OCI-LY1 (cell line): ENCODE data around the gene TARS3.

Source experiments
- H2AFZ ChIP-seq: fragments of 200-600 bp; sonication (generic), shearing (Covaris generic); 2 replicates; pipeline ENCODE4 v1.6.0; 2014; ENCODE audit warnings: antibody characterized with exemption, mild to moderate bottlenecking, low read length
- H3F3A ChIP-seq: fragments of 200-600 bp; sonication (generic), shearing (Covaris generic); 2 replicates; pipeline ENCODE4 v1.6.0; 2014; ENCODE audit warnings: mild to moderate bottlenecking, antibody characterized with exemption, low read length, moderate library complexity; ENCODE audit not compliant: insufficient read depth
- H3K27ac ChIP-seq: fragments of 200-600 bp; sonication (generic); 2 replicates; pipeline ENCODE4 v1.5.1; 2014; ENCODE audit warnings: low read length, mixed run types, mild to moderate bottlenecking, low read depth; ENCODE audit not compliant: poor library complexity, severe bottlenecking
- H3K27me3 ChIP-seq: fragments of 200-600 bp; sonication (generic); 2 replicates; pipeline ENCODE4 v1.6.0; 2014; ENCODE audit warnings: antibody characterized with exemption, mild to moderate bottlenecking, low read length, moderate library complexity; ENCODE audit not compliant: insufficient read depth
- H3K36me3 ChIP-seq: fragments of 200-600 bp; sonication (generic); 2 replicates; pipeline ENCODE4 v1.6.1; 2014; ENCODE audit warnings: mild to moderate bottlenecking, antibody characterized with exemption, low read length, moderate library complexity, mixed read lengths; ENCODE audit not compliant: insufficient read depth
- H3K4me1 ChIP-seq: fragments of 200-600 bp; sonication (generic); 2 replicates; pipeline ENCODE4 v1.5.1; 2014; ENCODE audit warnings: mild to moderate bottlenecking, low read length, moderate library complexity; ENCODE audit not compliant: insufficient read depth, severe bottlenecking
- H3K4me2 ChIP-seq: fragments of 200-600 bp; sonication (generic), shearing (Covaris generic); 2 replicates; pipeline ENCODE4 v1.6.1; 2014; ENCODE audit warnings: low read length
- H3K4me3 ChIP-seq: fragments of 200-600 bp; sonication (generic); 2 replicates; pipeline ENCODE4 v1.5.1; 2014; ENCODE audit warnings: low read length, low read depth, mild to moderate bottlenecking, mixed read lengths; ENCODE audit not compliant: poor library complexity, severe bottlenecking
- H3K79me2 ChIP-seq: fragments of 200-600 bp; shearing (Covaris generic); 2 replicates; pipeline ENCODE4 v1.6.1; 2016; ENCODE audit warnings: mixed run types, low read length, mixed read lengths; ENCODE audit not compliant: insufficient read depth
- H3K9ac ChIP-seq: fragments of 200-600 bp; sonication (generic), shearing (Covaris generic); 2 replicates; pipeline ENCODE4 v1.6.1; 2014; ENCODE audit warnings: mild to moderate bottlenecking, low read length, mixed read lengths
- H3K9me2 ChIP-seq: fragments of 200-600 bp; sonication (generic), shearing (Covaris generic); 2 replicates; pipeline ENCODE4 v1.6.1; 2014; ENCODE audit warnings: low read depth, mild to moderate bottlenecking, low read length, mixed read lengths
- H3K9me3 ChIP-seq: fragments of 200-600 bp; shearing (Covaris generic); 2 replicates; pipeline ENCODE4 v1.6.1; 2014; ENCODE audit warnings: low read length, mixed read lengths
- H4K20me1 ChIP-seq: fragments of 200-600 bp; sonication (generic), shearing (Covaris generic); 2 replicates; pipeline ENCODE4 v1.6.0; 2016; ENCODE audit warnings: mild to moderate bottlenecking, low read length; ENCODE audit not compliant: insufficient read depth
- CTCF ChIP-seq: fragments of 200-600 bp; sonication (generic), shearing (Covaris generic); IDR thresholded peaks from 2 replicates; pipeline ENCODE4 v1.5.1; 2017; ENCODE audit warnings: mild to moderate bottlenecking, antibody characterized with exemption, low read length, moderate library complexity, mixed read lengths
- EZH2 ChIP-seq: fragments of 200-600 bp; sonication (generic), shearing (Covaris generic); IDR thresholded peaks from 2 replicates; pipeline ENCODE4 v1.8.0; 2017; ENCODE audit warnings: borderline replicate concordance, mixed run types, mild to moderate bottlenecking, antibody characterized with exemption, low read length, moderate library complexity, mixed read lengths

Gene TARS3

DNA sequence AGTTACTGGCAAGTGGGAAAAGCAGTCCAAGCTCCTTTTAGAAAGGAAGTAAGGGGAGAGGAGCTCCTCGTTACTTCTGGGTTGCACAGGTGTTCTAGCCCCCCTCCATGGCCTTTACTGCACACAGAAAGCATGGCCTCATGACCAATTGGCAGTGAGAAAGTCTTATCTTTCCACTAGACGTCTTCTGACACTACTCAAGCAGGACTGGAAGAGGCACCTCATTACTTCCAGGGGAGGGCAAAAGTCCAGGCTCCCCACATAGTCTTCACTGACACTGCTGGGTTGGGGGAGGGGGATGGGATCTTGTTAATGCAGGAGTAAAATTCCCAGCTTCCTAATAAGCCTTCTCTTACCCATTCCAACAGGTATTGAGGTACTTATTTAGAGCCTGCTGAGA lies 44.5 kb downstream of the TARS3 start:
- Histone ChIP-seq H3K9me2 (no peaks in the 10 kb centered on the region), H3F3A (no peaks in the 10 kb centered on the region), H3K9ac (no peak overlapping the region), H3K79me2 (no peaks in the 10 kb centered on the region), H2AFZ (no peak overlapping the region), H3K27ac (no peak overlapping the region), H3K36me3 (no peaks in the 10 kb centered on the region), H4K20me1 (no peaks in the 10 kb centered on the region), H3K9me3 (no peaks in the 10 kb centered on the region), H3K27me3 (no peaks in the 10 kb centered on the region), H3K4me3 (no peak overlapping the region), H3K4me2 (no peak overlapping the region), H3K4me1 (no peaks in the 10 kb centered on the region)
- no peak for TF ChIP-seq CTCF

DNA sequence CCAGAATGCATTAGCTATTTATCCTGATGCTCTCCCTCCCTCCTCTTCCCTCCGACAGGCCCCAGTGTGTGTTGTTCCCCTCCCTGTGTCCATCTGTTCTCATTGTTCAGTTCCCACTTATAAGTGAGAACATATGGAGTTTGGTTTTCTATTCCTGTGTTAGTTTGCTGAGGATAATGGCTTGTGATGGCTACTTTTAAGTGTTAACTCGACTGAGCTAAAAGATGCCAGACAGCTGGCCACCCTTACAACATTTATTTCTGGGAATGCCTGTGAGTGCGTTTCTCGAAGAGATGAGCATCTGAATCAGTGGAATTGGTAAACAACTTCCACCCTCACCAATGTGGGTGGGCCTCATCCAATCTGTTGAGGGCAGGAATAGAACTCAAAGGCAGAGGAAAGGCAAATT lies 47.3 kb downstream of the TARS3 start:
- H3K9me2 ChIP-seq, result no peaks in the 10 kb centered on the region
- no peak overlapping the region for H3K9ac ChIP-seq
- H3K36me3 ChIP-seq, result no peaks in the 10 kb centered on the region
- no peaks in the 10 kb centered on the region for H3K27me3 ChIP-seq
- H3K79me2 ChIP-seq, result no peaks in the 10 kb centered on the region
- no peak overlapping the region for H2AFZ ChIP-seq
- H4K20me1 ChIP-seq, result no peaks in the 10 kb centered on the region
- no peaks in the 10 kb centered on the region for H3K4me1 ChIP-seq
- no peak for TF ChIP-seq EZH2
- TF ChIP-seq CTCF, result no peak
- H3K4me3 ChIP-seq, result no peak overlapping the region
- H3F3A ChIP-seq, result no peaks in the 10 kb centered on the region
- no peak overlapping the region for H3K27ac ChIP-seq
- no peaks in the 10 kb centered on the region for H3K9me3 ChIP-seq
- no peak overlapping the region for H3K4me2 ChIP-seq

- Histone ChIP-seq H3K4me3 (no peak overlapping the region), H4K20me1 (no peaks in the 10 kb centered on the region), H3F3A (no peaks in the 10 kb centered on the region), H3K4me2 (no peak overlapping the region), H3K27me3 (no peaks in the 10 kb centered on the region), H3K4me1 (no peaks in the 10 kb centered on the region), H3K9ac (no peak overlapping the region), H3K36me3 (no peaks in the 10 kb centered on the region), H3K27ac (no peak overlapping the region), H3K9me2 (no peaks in the 10 kb centered on the region), H3K79me2 (no peaks in the 10 kb centered on the region), H2AFZ (no peak overlapping the region), H3K9me3 (no peaks in the 10 kb centered on the region)
- TF ChIP-seq EZH2, result no peak
- TF ChIP-seq CTCF, result no peak
Observed at GRCh38 chr15:101675796-101676582, 48.3 kb downstream of the TARS3 start.
